GM19467 (cell line): ENCODE measurements around the gene HCN4.
"Not testable (repeated sequence)": the region's sequence is repeated elsewhere in the genome, so short reads cannot be mapped to it uniquely, and the experiment has no call there.

Experiments used
- ATAC-seq: cut with Tn5 transposase; IDR thresholded peaks from one replicate; pipeline ENCODE4 v1.9.1; 2021; ENCODE audit warnings: mild to moderate bottlenecking, moderate library complexity; ENCODE audit not compliant: unreplicated experiment

Gene HCN4

GRCh38 chr15:73300286-73300685 lies 68.5 kb downstream of the HCN4 start:
- ATAC-seq, result not testable (repeated sequence)

- no peak for ATAC-seq
Observed at GRCh38 chr15:73298522-73299245, 70.1 kb downstream of the HCN4 start.

DNA sequence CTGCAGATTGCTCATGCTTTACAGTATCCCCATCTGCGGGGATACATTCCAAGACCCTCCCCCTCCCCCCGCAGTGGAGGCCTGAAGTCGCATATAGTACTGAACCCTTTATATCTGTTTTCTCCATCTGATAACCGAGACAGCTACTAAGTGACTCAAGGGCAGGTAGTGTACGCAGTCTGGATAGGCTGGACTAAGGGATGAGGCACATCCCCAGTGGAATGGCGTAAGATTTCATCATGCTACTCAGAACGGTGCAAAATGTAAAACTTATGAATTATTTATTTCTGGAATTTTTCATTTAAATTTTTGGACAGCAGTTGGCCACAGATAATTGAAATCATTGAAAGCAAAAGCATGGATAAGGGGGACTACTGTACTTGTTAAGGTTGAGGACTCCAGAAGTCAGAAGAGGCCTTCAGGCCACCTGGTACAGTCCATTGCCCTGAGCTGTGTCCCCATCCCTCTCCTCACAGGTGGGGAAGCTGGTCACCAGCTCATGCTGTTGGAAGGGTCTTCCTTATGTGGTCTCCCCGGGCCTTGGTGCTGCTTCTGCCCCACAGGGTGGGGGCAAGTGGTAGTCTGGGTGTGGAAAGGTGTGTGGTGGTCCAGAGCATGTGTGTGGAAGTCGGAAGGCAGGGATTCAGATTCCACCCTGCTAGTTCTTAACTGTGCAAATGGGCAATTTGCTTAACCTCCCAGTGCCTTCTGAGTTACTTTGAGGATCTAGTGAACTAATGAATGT lies 72.0 kb downstream of the HCN4 start:
- no peak for ATAC-seq

DNA sequence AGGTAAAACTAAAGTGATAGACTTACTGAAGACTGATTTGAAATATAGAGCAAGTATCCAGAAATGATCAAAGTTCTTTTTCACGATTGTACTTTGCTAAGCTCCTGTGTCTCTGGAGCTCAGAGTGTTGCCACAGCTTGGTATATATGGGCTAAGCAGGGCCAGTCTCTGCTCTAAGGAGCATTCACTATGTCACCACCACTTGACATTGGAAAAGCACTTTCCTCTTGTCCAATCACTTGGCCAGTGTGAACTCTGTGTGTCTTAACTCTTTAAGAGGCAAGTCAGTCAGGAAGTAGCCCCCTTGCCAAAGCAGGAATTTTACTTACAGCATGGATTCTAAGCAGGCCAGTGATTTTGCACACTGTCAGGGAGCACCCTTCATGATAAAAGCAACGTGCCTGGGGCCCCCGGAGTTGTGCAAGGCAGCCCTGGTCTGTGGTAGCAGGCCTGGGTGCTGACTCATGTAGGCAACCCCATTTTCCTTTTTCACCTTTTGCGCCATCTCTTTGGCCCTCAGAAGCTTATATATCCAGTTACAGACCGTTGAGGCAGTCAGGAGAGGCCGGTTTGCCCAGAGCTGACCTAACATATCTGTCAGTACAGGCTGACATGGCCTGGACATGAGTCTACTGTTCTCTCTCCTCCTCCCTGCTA lies 73.0 kb downstream of the HCN4 start:
- no peak for ATAC-seq

GRCh38 chr15:73293773-73294172 lies 75.0 kb downstream of the HCN4 start:
- no peak for ATAC-seq

DNA sequence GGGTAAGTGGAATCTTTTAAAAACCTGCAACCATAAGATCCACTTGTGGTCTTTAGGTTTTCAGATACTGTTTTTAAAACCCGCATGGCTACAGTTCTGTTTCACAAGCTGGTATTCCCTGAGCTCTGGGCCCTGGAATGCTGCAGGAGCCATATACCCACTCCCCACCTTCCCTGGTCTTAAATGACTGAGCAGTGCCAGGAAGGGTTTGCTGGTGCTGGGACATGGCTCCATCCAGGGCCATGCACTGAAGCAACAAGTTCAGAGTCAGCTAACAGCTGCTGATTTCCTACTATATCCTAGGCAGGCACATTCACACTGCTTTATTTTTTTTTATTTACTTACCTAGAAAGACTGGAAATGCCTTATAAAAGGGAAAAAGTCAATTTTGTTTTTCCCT lies 77.3 kb downstream of the HCN4 start:
- no peak for ATAC-seq

- ATAC-seq, result no peak
Observed at GRCh38 chr15:73287019-73287418, 81.7 kb downstream of the HCN4 start.

DNA sequence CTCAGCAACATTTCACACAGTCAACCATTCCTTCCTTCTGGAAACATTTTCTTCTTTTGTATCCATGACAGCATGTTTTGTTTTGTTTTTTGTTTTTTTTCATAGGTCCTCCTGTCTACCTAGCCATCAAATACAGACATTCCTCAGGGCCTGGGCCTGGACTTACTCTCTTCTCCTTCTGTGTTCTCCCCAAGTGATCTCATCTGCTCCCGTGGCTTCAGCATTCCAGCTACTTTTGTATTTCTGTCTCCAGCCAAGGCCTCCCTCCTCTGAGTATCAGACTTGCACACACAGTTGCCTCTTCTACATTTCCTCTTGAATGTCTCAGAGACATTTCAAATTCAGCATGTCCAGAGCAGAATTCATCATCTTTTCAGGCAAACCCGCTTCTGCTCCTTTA lies 82.4 kb downstream of the HCN4 start:
- no peak for ATAC-seq

DNA sequence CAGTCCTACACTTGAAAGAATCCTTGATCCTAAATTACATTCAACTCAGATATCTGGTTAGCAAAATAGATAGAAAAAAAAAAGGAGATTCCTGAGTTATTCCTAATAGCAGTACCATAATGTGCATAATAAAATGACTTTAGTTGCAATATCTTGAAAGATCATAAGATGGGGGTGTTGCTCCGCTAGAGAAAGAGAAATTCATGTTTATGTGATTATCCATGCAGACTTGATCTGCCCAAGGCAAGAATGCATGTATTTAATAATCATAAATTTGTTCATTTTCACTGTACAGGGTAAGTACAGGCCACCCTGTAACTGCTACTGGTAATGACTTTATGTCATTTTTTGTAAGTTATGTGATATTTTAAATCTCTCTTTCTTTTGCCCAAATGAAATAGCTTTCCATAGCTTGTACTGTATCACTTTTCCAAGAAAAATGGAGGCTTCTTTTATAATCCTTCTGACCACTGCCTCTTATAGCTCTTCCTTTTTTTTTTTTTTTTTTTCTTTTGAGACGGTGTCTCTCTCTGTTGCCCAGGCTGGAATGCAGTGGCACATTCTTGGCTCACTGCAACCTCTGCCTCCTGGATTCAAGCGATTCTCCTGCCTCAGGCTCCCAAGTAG lies 84.6 kb downstream of the HCN4 start:
- ATAC-seq, result no peak

DNA sequence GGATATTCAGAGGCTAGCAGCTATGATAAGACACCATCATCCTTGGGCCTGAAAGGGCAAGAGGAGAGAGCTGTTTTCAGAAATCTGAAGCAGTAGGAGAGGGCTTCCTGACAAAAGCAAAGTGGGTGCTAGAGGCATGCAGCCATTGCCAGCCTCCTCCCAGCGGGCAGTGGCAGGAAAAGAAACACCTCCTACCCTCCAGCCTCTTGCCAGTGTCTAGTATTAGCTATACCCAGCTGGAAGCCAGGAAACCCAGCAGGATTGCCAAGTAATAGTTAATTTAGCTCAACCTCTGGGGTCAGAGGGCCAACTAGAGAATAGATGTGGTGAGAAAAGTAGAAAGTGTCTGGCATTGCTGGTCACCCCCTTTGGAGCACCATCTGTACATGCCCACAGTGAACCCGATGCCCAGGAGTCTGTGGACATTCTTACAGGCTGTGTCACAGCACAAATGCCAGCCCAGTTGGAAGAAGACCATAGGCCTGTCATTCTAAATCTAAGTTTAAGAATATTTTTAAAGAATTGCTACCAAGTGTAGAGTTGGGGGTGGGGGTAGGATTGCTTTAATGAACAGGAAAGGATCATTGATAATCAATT lies 85.3 kb downstream of the HCN4 start:
- no peak for ATAC-seq

GRCh38 chr15:73282567-73283365 lies 86.0 kb downstream of the HCN4 start:
- no peak for ATAC-seq

DNA sequence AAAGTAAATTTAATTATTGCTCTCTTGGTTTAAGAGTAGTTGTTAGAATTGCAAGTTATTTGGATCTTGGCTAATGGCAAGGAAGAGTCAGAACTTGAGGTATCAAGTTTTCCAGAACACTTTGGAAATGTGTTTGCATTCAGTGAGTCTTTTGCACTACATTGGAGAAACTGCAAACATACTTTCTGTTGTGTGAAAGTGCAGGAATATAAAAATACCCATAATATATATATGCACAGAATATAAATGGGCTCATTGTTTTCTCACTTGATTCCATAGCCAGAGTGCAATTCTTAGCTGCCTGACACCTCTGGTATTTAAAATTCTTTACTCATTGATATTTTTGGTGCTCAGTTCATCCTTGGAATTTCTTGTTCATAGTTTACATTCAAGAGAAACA lies 92.9 kb downstream of the HCN4 start:
- ATAC-seq, result no peak

DNA sequence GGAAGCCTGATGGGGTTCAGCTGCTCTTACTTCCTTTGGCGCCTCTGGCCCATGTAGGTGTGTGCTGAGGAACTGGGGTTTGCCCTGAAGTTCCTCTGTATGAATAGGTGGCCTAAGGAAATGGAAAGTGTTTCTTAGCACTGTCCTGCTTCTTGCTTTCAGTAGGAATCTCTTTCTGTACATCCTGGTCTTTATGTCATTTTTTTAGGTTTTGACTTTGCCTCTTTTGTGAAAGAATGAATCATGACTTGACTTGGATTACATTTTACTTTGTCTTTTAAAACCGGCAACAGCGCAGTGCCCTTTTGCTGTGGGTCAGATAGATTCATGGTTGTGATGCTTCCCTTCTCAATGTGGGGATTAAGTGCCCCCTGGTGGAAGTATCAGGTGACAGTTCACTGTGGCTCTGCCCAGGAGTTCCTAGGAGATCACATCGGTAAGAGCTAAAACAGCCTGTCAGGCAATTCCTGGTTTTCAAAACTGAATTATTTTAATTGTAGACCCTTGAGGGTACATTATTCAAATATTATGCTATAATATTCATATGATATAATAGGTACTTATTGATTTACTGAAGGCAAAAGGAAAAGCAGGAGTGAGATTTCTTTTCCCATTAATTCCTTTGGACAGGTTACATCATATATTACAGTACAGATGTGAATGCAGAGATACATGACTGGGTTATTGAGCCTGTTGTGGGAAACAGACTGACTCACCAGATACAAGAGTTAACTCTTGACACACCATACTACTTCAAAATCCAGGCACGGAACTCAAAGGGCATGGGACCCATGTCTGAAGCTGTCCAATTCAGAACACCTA lies 95.4 kb downstream of the HCN4 start:
- ATAC-seq, result no peak

GRCh38 chr15:73270366-73271097 lies 98.2 kb downstream of the HCN4 start:
- no peak for ATAC-seq
